ENCODE results near the gene THOC7. TPM values are rescaled to one million over a fixed set of nuclear protein-coding genes. Genes with fewer than 3 reads are reported as not detected.

The THOC7 gene
- total RNA-seq, 4 donors from 2014 or later: 66.0 to 102 (median 78.8) TPM

- no peak overlapping the region for H3K4me3 ChIP-seq
- intact Hi-C loops (cut with DNase I): no loop called here
- no peak for DNase-seq (ENCODE audit: extremely low spot score)
Measured at GRCh38 chr3:63808633-63809032, 55.0 kb downstream of the THOC7 start.

GRCh38 chr3:63807961-63808565 lies 55.5 kb downstream of the THOC7 start:
- 83% methylated on average over 5 of the region's 5 CpGs for WGBS
- Histone ChIP-seq H3K36me3 (no peaks in the 10 kb centered on the region), H3K9me3 (no peaks in the 10 kb centered on the region), H3K27ac (replicated peaks in 1 of 4) (no peak overlapping the region), H3K4me1 (no peaks in the 10 kb centered on the region), H3K27me3 (no peaks in the 10 kb centered on the region), H3K4me3 (no peak overlapping the region)
- no peak for DNase-seq (ENCODE audit: extremely low spot score)
- intact Hi-C loops (cut with DNase I): no loop called here
- TF ChIP-seq CTCF (IDR thresholded peaks at IDR 0.05) (no peak), POLR2A (IDR thresholded peaks at IDR 0.05; ENCODE audit: low read depth) (no peak), EP300 (IDR thresholded peaks at IDR 0.05) (no peak), POLR2AphosphoS5 (IDR thresholded peaks at IDR 0.05) (no peak)

More at GRCh38 chr3:63808633-63809032, 55.0 kb downstream of the THOC7 start:
- no peaks in the 10 kb centered on the region for H3K36me3 ChIP-seq
- H3K27me3 ChIP-seq: no peaks in the 10 kb centered on the region
- H3K4me1 ChIP-seq: no peaks in the 10 kb centered on the region
- WGBS: 88% methylated on average over 3 of the region's 3 CpGs
- H3K27ac ChIP-seq (replicated peaks in 1 of 4): no peak overlapping the region
- TF ChIP-seq CTCF (IDR thresholded peaks at IDR 0.05) (no peak), EP300 (IDR thresholded peaks at IDR 0.05) (no peak), POLR2A (IDR thresholded peaks at IDR 0.05; ENCODE audit: low read depth) (no peak), POLR2AphosphoS5 (IDR thresholded peaks at IDR 0.05) (no peak)
- no peaks in the 10 kb centered on the region for H3K9me3 ChIP-seq

- Histone ChIP-seq H3K27ac (replicated peaks in 1 of 4) (no peak overlapping the region), H3K4me3 (no peak overlapping the region), H3K4me1 (no peaks in the 10 kb centered on the region), H3K27me3 (no peaks in the 10 kb centered on the region), H3K36me3 (no peaks in the 10 kb centered on the region), H3K9me3 (no peaks in the 10 kb centered on the region)
- no peak for DNase-seq (ENCODE audit: extremely low spot score)
- WGBS: 73% methylated on average over 5 of the region's 5 CpGs
- no peak for TF ChIP-seq CTCF (IDR thresholded peaks at IDR 0.05)
- no peak for TF ChIP-seq EP300 (IDR thresholded peaks at IDR 0.05)
- intact Hi-C loops (cut with DNase I): no loop called here
Measured at GRCh38 chr3:63803911-63804310, 59.7 kb downstream of the THOC7 start.

GRCh38 chr3:63800097-63800496 lies 63.5 kb downstream of the THOC7 start:
- TF ChIP-seq POLR2A (IDR thresholded peaks at IDR 0.05; ENCODE audit: low read depth): no peak
- H3K27ac ChIP-seq (replicated peaks in 1 of 4): no peak overlapping the region
- no peaks in the 10 kb centered on the region for H3K9me3 ChIP-seq
- no peaks in the 10 kb centered on the region for H3K36me3 ChIP-seq
- DNase-seq (ENCODE audit: extremely low spot score): no peak
- H3K4me1 ChIP-seq: no peaks in the 10 kb centered on the region
- H3K4me3 ChIP-seq: no peak overlapping the region
- H3K27me3 ChIP-seq: no peaks in the 10 kb centered on the region
- intact Hi-C loops (cut with DNase I): no loop called here
- 79% methylated on average over 5 of the region's 5 CpGs for WGBS

- TF ChIP-seq CTCF (IDR thresholded peaks at IDR 0.05) (no peak), EP300 (IDR thresholded peaks at IDR 0.05) (no peak), POLR2A (IDR thresholded peaks at IDR 0.05; ENCODE audit: low read depth) (no peak), POLR2AphosphoS5 (IDR thresholded peaks at IDR 0.05) (no peak)
- Histone ChIP-seq H3K36me3 (no peaks in the 10 kb centered on the region), H3K4me1 (no peaks in the 10 kb centered on the region), H3K4me3 (no peak overlapping the region), H3K27me3 (no peaks in the 10 kb centered on the region), H3K27ac (replicated peaks in 1 of 4) (no peak overlapping the region), H3K9me3 (no peaks in the 10 kb centered on the region)
- no peak for DNase-seq (ENCODE audit: extremely low spot score)
- WGBS: 88% methylated on average over 2 of the region's 2 CpGs
- intact Hi-C loops (cut with DNase I): no loop called here
Measured at GRCh38 chr3:63798949-63799348, 64.7 kb downstream of the THOC7 start.
